Hepatocyte (in vitro differentiated cells): Measurements from ENCODE around the gene RGMB.

Experiments used
- CTCF ChIP-seq: fragments of 200-600 bp; sonication (generic); IDR thresholded peaks from 2 replicates; pipeline ENCODE4 v1.5.1; 2016; ENCODE audit warnings: antibody characterized with exemption, mild to moderate bottlenecking; ENCODE audit not compliant: poor library complexity
- EZH2 ChIP-seq: fragments of 200-600 bp; sonication (generic); IDR thresholded peaks from 2 replicates; pipeline ENCODE4 v1.6.1; 2016; ENCODE audit warnings: antibody characterized with exemption, mild to moderate bottlenecking, borderline replicate concordance
- EZH2phosphoT487 ChIP-seq: fragments of 200-600 bp; sonication (generic); IDR thresholded peaks from one replicate; pipeline ENCODE4 v1.6.1; 2018; ENCODE audit warnings: antibody characterized with exemption, mild to moderate bottlenecking, low read depth, moderate library complexity; ENCODE audit not compliant: unreplicated experiment, severe bottlenecking

- TF ChIP-seq EZH2 (no peak), CTCF (no peak), EZH2phosphoT487 (no peak)
Observed at GRCh38 chr5:98765815-98766214, 7.6 kb upstream of the RGMB start.
